Measurements from ENCODE around the gene AFAP1L2.
"Not testable (repeated sequence)": the region's sequence is repeated elsewhere in the genome, so short reads cannot be mapped to it uniquely, and the experiment has no call there.

AFAP1L2 gene

GRCh38 chr10:114359041-114359952 is 45.0 kb downstream of the AFAP1L2 start:
- DNase-seq = no peak

GRCh38 chr10:114357515-114357996 is 46.7 kb downstream of the AFAP1L2 start:
- no peak for DNase-seq

- no peak for DNase-seq
These were observed 47.4 kb downstream of the AFAP1L2 start for GRCh38 chr10:114356751-114357514.

- no peak for DNase-seq
These were observed 48.2 kb downstream of the AFAP1L2 start for GRCh38 chr10:114356126-114356525.

GRCh38 chr10:114353383-114353782 is 50.9 kb downstream of the AFAP1L2 start:
- no peak for DNase-seq

GRCh38 chr10:114352653-114353298 is 51.5 kb downstream of the AFAP1L2 start:
- no peak for DNase-seq

- DNase-seq = no peak
These were observed 53.6 kb downstream of the AFAP1L2 start for GRCh38 chr10:114350751-114351150.

- no peak for DNase-seq
These were observed 54.6 kb downstream of the AFAP1L2 start for GRCh38 chr10:114349522-114350215.

DNA sequence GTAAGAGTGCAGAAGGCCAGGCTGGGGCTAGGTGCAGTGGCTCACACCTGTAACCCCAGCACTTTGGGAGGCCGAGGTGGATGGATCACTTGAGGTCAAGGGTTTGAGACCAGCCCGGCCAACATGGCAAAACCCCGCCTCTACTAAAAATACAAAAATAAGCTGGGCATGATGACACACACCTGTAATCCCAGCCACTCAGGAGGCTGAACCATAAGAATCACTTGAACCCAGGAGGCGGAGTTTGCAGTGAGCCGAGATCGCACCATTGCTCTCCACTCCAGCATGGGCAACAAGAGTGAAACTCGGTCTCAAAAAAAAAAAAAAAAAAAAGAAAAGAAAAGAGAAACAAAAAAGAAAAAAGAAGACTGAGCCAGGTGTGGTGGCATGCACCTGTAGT is 55.2 kb downstream of the AFAP1L2 start:
- DNase-seq = not testable (repeated sequence)

DNA sequence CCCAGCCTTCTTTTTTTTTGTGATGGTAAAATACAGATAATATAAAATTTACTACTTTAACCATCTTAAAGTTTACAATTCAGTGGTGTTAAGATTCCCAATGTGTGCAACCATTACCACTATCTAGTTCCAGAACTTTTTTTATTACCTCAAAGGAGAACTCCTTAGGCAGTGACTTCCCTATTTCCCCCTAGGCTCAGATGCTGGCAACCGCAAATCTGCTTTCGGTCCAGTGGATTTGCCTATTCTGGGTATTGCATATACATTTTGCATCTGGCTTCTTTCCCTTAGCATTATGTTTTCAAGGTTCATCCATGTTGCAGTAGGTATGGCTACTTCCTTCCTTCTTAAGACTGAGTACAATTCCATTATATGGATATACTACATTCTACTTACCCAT is 56.5 kb downstream of the AFAP1L2 start:
- no peak for DNase-seq

GRCh38 chr10:114347241-114347640 is 57.1 kb downstream of the AFAP1L2 start:
- DNase-seq = no peak

GRCh38 chr10:114346176-114347031 is 57.9 kb downstream of the AFAP1L2 start:
- DNase-seq = peak; percentile 0

- DNase-seq = no peak
These were observed 58.6 kb downstream of the AFAP1L2 start for GRCh38 chr10:114345701-114346100.

- peak; percentile 69 for DNase-seq
These were observed 60.4 kb downstream of the AFAP1L2 start for GRCh38 chr10:114343623-114344505.

GRCh38 chr10:114342976-114343375 is 61.3 kb downstream of the AFAP1L2 start:
- no peak for DNase-seq

DNA sequence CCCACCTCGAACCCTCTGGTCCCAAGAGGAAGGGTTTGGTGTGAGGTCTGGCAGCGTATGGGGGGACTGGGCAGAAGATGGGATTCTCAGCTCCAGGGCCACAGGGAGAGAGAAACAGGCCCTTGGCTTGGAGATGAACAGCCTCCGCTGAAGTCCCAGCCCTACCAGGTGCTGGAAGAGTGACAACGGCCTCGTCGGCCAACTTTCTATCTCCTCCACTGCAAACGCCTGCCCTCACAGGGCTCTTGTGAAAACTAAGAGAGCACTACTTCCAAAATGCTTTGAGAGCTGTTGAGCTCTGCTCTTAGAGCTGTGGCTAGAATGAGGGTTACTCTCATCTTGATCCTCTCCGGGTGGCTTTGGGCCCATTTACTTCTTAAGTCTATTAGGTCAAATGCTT is 63.5 kb downstream of the AFAP1L2 start:
- DNase-seq = no peak

DNA sequence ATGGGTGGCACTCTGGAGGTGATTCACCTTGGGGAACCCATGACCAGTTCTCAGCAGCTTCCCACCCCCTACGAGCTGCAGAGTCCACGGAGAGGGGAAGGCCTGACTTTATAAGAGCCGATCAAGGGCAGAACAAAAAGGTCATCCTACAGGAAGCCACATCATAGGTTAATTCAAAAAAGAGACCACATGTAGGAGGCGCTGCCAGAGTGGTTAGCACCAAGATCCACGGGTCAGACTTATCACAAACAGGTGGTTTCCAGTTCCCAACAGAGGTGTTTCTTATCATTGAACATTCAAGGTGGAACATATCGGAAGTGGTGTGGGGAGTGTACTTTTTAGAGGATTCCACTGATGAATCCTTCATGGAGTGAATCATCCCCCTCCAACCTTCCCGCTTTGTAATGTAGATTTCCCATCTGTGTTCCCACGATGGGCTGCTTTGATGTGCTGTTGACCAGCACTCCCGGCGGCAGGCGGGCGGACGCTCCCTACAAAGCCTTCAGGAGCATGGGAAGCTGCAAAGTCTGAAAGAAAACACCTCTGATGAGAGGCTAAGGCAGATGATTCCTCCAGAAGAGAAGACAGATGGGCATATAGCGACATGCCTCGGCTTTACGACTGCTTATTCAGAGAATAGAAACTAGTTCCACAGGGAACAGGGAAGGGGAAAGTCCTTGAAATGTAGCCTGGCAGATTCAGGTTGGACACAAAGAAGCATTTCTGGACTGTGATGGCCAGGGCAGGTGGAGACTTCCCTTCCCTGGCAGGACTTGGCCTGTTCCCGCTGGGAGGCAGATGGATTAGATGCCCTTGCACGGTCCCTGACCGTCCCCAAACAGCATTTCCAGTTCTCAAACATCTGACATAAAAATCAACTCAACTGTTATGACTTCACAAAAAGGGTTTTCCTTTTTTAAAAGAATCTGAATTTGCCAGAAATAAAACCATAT is 66.5 kb downstream of the AFAP1L2 start:
- no peak for DNase-seq

GRCh38 chr10:114336823-114337509 is 67.3 kb downstream of the AFAP1L2 start:
- DNase-seq = no peak

DNA sequence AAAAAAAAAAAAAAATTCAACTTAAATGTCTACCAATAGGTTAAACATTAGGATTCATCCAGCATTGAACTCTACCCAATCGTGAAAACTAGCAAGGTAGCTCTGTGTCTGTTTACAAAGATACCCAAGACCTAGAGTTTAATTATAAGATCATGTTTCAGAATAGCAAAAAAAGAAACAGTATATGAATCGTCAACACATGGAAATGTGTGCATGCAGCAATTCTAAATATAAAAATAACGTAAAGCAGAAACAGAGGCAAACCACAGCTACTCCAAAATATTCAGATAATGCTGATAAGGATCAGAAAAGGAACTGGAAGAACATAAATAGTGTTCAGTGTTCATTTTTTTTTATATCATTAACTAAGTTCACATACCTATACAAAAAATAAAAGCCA is 68.7 kb downstream of the AFAP1L2 start:
- no peak for DNase-seq

Data from NCI-H748 treated with DMSO at 0.1 percent for 48 hours (cell line).